NCI-H1694 treated with DMSO at 0.1 percent for 48 hours (cell line): ENCODE results near the gene DRD3.

ENCODE experiments used
- DNase-seq: peaks from one replicate; lab custom pipeline; 2025; lab: John Stamatoyannopoulos, UW

Gene DRD3

DNA sequence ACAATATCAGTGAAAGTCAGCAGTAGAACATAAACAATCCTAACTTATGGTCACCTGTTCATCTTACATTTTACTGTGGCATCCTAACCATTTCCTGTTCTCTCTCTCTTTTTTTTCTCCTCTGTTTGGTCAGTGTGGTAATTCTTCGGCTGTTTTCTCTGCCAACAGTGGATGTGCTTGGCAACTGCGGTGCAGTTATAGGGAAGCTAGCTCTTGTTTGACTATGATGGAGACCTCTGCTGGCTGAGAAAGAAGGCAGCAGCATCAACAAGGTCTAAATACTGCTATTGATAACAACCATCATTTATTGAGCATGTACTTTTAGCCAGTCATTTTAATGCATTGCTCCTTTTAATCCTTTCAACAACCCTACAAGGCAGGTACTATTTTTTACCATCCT, 723 bp upstream of the DRD3 start:
- peak; percentile 45 for DNase-seq

- no peak for DNase-seq
Measured at GRCh38 chr3:114176890-114177289, 2.0 kb downstream of the DRD3 start.

DNA sequence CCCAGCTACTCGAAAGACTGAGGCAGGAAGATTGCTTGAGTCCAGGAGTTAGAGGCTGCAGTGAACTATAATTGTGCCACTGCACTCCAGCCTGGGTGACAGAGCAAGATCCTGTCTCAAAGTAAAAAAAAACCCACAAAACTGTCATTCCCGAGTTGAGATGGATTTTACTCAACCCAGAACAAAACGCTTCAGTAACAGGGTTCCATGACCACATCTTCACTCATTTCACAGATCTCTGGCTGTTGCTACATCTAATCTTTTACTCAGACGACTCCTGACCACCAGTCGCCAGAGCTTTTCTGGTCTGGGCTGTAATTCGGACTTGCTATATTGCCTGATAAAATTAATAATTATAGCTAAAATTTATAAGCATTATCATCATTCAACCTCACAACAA, 2.4 kb downstream of the DRD3 start:
- no peak for DNase-seq

DNA sequence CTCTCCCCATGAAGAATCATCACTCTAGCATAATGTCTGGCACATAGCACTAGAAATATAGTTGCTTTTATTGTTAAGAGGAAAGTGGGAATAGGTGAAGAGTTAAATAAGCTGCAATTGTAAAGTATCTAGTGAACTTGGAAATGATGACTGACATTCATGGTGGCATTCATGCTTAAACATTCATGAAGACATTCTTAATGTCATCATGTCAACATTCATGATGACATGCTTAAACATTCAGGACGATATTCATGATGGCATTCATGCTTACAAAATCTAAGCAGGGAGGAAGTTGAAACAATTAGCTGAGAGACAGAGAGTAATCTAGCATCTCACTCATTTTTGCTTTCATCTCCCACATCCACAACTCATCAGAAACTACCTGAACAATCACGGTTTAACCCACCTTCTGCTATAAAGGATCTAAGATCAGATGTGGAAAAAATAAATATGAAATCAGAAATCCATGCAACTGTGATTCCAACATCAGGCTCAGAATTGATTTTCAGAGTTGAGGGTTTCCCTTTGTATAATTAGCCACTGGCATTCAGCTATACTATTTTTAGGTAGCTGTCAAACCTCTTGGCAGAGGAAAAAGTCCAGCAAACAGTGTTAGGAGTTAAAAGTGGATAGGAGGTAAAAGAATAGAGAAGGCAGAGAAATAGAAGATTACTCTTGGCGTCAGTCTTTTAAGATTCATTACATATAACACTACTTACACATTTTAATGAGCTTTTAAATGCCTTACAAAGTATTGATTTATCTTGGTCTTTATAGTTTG, 3.5 kb downstream of the DRD3 start:
- DNase-seq: no peak

DNA sequence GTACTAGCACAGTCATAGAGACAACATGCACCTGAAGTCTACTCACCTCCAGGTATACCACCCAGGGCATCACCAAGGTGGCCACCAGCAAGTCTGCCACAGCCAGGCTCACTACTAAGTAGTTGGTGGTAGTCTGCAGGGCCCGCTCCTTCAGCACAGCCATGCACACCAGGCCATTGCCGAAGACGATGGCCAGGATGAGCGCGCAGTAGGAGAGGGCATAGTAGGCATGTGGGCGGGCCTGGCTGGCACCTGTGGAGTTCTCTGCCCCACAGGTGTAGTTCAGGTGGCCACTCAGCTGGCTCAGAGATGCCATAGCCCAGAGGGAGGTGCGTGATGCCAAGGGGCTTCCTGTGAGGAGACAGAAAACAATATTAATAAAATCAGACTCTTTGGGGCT, 7.2 kb downstream of the DRD3 start:
- DNase-seq: no peak

DNA sequence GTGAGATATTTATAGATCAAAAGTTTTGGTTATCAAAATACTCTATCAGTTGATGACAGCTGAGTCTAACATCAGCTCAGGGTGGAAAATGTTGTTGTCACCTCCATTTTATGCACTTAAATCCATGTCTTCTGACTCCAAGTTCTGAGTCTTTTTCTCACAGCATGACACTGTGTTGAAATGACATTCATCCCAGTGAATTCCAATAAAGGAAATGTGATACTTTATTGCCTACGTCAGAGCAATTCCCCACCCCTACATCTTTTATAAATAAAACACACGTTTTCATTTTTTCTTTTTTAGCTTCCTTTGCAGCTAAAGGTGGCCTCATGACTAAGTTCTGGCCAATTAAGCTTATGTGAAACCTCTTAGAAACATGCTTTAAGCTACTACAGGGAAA, 10.7 kb downstream of the DRD3 start:
- DNase-seq: no peak

DNA sequence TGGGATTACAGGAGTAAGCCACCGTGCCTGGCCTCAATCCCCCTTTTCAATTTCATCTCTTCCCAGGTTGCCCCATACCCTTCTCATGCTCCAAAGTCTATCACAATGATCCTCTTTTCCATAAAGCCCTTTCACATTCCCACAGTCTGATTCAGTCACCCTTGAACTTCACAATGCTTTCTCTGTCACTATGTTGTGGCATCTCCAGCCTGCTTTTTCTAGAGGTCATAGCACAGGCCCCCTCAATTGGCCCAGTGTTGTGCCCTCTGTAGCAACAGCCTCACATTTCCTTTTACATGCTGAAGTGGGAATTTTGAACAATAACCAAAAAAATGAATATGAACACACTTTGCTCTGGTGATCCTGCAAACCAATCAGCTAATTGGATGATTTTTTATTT, 21.5 kb downstream of the DRD3 start:
- no peak for DNase-seq

DNA sequence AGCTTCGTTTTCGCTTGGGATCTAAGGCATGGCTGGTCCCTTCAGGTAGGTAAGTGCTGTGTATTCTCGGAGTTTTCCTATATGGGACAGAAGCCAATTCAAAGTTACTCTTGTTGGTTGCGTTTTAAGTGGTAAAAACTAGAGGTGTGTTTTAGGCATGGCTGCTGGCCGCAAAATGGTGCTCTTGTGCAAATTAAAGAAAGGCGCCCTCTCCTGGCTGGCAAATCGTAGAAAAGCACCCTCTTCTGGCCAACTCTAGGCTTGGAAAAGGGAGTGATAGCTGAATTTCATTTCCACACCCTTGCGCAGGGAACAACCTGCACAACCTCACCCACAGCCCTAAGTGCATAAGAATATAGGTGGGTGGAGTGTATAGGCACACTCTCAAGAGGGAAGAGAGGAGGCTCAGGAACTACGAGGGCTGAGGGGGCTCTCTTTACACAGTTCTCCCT, 23.5 kb downstream of the DRD3 start:
- peak; percentile 25 for DNase-seq

GRCh38 chr3:114154321-114154821, 24.5 kb downstream of the DRD3 start:
- no peak for DNase-seq

- DNase-seq: peak; percentile 93
Measured at GRCh38 chr3:114152519-114153151, 26.2 kb downstream of the DRD3 start.

DNA sequence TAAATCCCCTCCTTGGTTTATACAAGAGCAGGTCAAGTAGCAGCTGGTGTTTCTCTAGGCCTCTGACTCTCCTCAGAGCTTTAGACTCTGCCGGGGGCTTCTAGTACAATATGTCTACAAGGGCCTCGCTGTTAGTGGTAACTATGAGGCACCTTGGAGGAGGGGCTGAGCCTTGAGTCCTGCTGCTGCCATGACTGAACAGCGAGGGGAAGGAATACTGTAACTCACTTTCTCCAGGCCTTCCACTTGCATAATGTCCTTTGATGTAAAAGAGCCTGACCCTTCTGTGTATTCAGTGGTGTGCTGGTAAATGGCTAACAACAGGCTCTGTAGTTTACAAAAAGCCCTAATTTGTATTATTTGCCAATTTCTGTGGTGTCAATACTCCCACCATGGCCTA, 27.8 kb downstream of the DRD3 start:
- no peak for DNase-seq

DNA sequence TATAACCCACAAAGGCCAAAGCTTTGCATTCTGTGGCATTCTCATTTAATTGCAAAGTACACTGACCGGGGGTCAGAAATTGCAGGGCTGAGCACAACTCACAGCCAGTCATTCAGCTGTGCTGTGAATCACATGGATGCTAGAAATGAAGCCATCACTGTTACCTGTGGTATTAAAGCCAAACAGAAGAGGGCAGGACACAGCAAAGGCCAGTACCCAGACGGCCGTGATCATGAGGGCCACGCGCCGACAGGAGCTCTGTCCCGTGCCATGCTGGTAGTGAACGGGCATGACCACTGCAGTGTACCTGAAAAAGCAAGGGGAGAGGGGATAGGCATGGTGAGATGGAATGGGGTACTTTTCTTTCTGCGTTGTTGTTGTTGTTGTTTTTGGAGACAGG, 31.6 kb downstream of the DRD3 start:
- no peak for DNase-seq

DNA sequence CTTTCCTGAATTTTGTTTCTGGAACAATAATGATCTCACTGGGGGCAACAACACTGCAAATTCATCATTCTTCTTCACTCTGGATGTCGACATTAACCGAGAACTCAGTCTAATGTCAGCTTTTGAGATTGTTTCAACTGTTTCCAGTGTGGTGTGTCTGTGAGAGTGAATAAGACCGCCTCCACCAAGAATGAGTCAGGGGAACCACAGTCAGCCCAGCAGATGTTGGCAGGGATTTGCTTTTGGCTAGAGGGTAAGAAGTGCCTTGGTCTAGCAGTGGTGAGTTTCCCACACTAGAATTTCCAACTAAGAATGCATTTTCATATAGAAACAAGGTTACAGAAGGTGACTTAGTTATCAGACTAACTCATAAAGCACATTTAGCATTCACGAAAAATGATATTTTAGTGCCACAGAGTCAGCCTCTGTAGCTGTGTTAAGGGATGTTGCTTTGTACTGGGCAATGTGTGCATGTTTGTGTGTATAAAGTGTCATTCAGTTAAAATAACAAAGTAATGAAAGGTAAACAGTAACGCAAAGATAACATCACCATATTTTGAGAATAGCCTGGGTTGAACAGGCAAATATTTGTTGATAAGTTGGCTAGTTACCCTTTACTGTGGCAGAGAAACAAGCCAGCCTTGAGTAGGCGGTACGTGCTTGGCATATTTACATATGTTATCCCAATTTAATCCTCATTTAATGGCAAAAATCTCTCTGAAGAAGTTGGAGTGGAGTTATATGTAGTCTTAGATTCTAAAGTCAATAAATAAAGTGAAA, 33.8 kb downstream of the DRD3 start:
- no peak for DNase-seq

- no peak for DNase-seq
Measured at GRCh38 chr3:114143817-114144216, 35.0 kb downstream of the DRD3 start.

GRCh38 chr3:114139836-114140235, 39.0 kb downstream of the DRD3 start:
- no peak for DNase-seq

GRCh38 chr3:114133947-114134346, 44.9 kb downstream of the DRD3 start:
- no peak for DNase-seq

DNA sequence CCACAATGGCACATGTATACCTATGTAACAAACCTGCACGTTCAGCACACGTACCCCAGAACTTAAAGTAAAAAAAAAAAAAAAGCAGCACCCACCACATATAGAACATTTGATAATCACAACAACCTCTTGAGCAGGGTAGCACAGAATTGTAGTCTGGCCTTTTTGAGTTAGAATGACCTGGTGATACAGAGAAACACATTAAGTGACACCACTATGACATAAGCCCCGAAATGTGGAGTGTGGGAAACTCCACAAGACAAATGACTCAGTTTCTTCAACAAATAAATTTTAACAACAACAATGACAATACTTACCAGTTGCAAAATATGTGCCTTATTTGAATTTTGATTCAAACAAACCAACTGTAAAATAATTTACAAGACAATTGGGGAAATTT, 46.4 kb downstream of the DRD3 start:
- DNase-seq: no peak

DNA sequence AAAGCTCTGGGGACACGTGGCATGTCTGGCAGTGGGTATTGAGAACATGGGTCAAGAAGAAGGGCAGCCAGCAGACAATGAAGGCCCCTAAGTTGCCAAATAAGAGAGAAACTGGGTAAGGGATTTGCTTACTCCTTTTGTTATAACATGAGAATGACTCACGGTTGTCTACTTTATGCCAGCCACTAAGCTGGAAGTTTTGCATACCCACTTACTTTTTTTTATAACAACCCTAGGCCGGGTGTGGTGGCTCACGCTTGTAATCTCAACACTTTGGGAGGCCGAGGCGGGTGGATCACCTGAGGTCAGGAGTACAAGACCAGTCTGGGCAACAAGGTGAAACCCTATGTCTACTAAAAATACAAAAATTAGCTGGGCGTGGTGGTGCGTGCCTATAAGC, 50.0 kb downstream of the DRD3 start:
- no peak for DNase-seq

DNA sequence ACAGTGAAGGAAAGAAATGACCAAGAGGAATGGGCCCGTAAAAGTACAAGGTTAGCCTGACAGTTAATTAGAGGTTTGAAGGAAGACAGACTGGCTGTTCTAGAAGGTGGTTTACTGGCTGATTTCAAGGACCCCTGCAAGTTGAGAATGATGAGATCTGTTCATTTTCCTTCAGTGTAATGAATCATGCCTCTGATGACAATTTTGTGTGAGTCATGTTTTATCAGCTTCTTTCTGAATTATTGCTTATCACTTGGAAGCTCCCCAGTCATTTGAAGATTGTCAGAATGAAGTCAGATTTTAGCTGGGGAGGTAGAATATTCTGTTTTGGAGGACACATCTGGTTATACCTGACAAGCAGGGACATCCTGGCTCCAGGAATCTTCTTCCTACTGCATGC, 50.6 kb downstream of the DRD3 start:
- DNase-seq: no peak

- no peak for DNase-seq
Measured at GRCh38 chr3:114127517-114127916, 51.3 kb downstream of the DRD3 start.

GRCh38 chr3:114126461-114126860, 52.4 kb downstream of the DRD3 start:
- DNase-seq: no peak

GRCh38 chr3:114122027-114122709, 56.7 kb downstream of the DRD3 start:
- no peak for DNase-seq
